ENCODE data around the gene MAPK8IP2. TPM values are rescaled to one million over a fixed set of nuclear protein-coding genes. Genes with fewer than 3 reads are reported as not detected.

The MAPK8IP2 gene
- total RNA-seq, 2 donors from 2014 or later = 0.08 to 0.21 TPM

- Mint-ChIP-seq H3K9me3 (no peaks in the 10 kb centered on the region), H3K4me3 (no peak overlapping the region), H3K27ac (peak overlapping the region; percentile 23 to 67)
Measured at GRCh38 chr22:50579752-50580151, 20.8 kb upstream of the MAPK8IP2 start.

GRCh38 chr22:50581031-50581949, 19.3 kb upstream of the MAPK8IP2 start:
- H3K27ac Mint-ChIP-seq = peak overlapping the region; percentile 78 to 88

More at GRCh38 chr22:50579752-50580151, 20.8 kb upstream of the MAPK8IP2 start:
- peaks cover 11 to 20% of the 10 kb centered on the region in 2 donors for H3K4me1 Mint-ChIP-seq (ENCODE audit: low read depth in 2 of 2)
- ATAC-seq = no peak
- no peaks in the 10 kb centered on the region for H3K27me3 Mint-ChIP-seq
- H3K36me3 Mint-ChIP-seq = no peaks in the 10 kb centered on the region
- no peak for DNase-seq (ENCODE audit: low spot score)

GRCh38 chr22:50581950-50582492, 18.6 kb upstream of the MAPK8IP2 start:
- Mint-ChIP-seq H3K36me3 (no peaks in the 10 kb centered on the region), H3K4me1 (ENCODE audit: low read depth in 2 of 2) (peaks cover 11 to 21% of the 10 kb centered on the region in 2 donors), H3K27ac (peak overlapping the region; percentile 78 to 88), H3K9me3 (no peaks in the 10 kb centered on the region), H3K4me3 (peak overlapping the region; percentile 83), H3K27me3 (no peaks in the 10 kb centered on the region)
- ATAC-seq = peak in 1 of 2 donors; percentile 0
- DNase-seq (ENCODE audit: low spot score) = peak; percentile 66

More at GRCh38 chr22:50581031-50581949, 19.3 kb upstream of the MAPK8IP2 start:
- no peaks in the 10 kb centered on the region for H3K27me3 Mint-ChIP-seq
- H3K9me3 Mint-ChIP-seq = no peaks in the 10 kb centered on the region
- H3K36me3 Mint-ChIP-seq = no peaks in the 10 kb centered on the region
- H3K4me1 Mint-ChIP-seq (ENCODE audit: low read depth in 2 of 2) = peaks cover 11 to 21% of the 10 kb centered on the region in 2 donors
- peak overlapping the region; percentile 83 for H3K4me3 Mint-ChIP-seq
- DNase-seq (ENCODE audit: low spot score) = peak; percentile 50
- ATAC-seq = no peak

GRCh38 chr22:50582493-50583293, 17.9 kb upstream of the MAPK8IP2 start, which contains the start of gene CHKB:
Gene CHKB, minus strand, starts transcription at chr22:50582849. Its CDS starts 68 bp downstream, at chr22:50582781.
- ATAC-seq (peak; percentile 96 to 97), DNase-seq (ENCODE audit: low spot score) (peak; percentile 100)
- Mint-ChIP-seq H3K9me3 (no peaks in the 10 kb centered on the region), H3K4me3 (peak within 1 kb of the TSS; percentile 83), H3K27me3 (no peaks in the 10 kb centered on the region), H3K27ac (peak within 1 kb of the TSS; percentile 78 to 88), H3K36me3 (no peaks in the 10 kb centered on the region), H3K4me1 (ENCODE audit: low read depth in 2 of 2) (peaks cover 11 to 17% of the 10 kb centered on the region in 2 donors)

GRCh38 chr22:50583294-50583861, 17.2 kb upstream of the MAPK8IP2 start:
- Mint-ChIP-seq H3K4me3 (peak overlapping the region; percentile 83), H3K27ac (peak overlapping the region; percentile 78 to 88), H3K36me3 (no peaks in the 10 kb centered on the region), H3K4me1 (ENCODE audit: low read depth in 2 of 2) (peaks cover 11 to 17% of the 10 kb centered on the region in 2 donors), H3K27me3 (no peaks in the 10 kb centered on the region), H3K9me3 (no peaks in the 10 kb centered on the region)
- peak in 1 of 2 donors; percentile 21 for ATAC-seq
- peak; percentile 55 for DNase-seq (ENCODE audit: low spot score)

- no peak for ATAC-seq
- H3K9me3 Mint-ChIP-seq = no peaks in the 10 kb centered on the region
Measured at GRCh38 chr22:50584106-50585096, 16.2 kb upstream of the MAPK8IP2 start.

GRCh38 chr22:50585238-50585637, 15.4 kb upstream of the MAPK8IP2 start:
- peaks cover 5 to 11% of the 10 kb centered on the region in 2 donors for H3K4me1 Mint-ChIP-seq (ENCODE audit: low read depth in 2 of 2)
- DNase-seq (ENCODE audit: low spot score) (peak; percentile 28), ATAC-seq (no peak)
- H3K27ac Mint-ChIP-seq = no peak overlapping the region
- H3K27me3 Mint-ChIP-seq = no peaks in the 10 kb centered on the region
- no peaks in the 10 kb centered on the region for H3K9me3 Mint-ChIP-seq
- H3K4me3 Mint-ChIP-seq = peak overlapping the region; percentile 20
- H3K36me3 Mint-ChIP-seq = no peaks in the 10 kb centered on the region

More at GRCh38 chr22:50584106-50585096, 16.2 kb upstream of the MAPK8IP2 start:
- DNase-seq (ENCODE audit: low spot score) = peak; percentile 31
- Mint-ChIP-seq H3K4me1 (ENCODE audit: low read depth in 2 of 2) (peaks cover 11 to 17% of the 10 kb centered on the region in 2 donors), H3K27me3 (no peaks in the 10 kb centered on the region), H3K27ac (no peak overlapping the region), H3K36me3 (no peaks in the 10 kb centered on the region), H3K4me3 (peak overlapping the region; percentile 83)

GRCh38 chr22:50585781-50586180, 14.8 kb upstream of the MAPK8IP2 start:
- peak; percentile 34 for DNase-seq (ENCODE audit: low spot score)
- Mint-ChIP-seq H3K27me3 (no peaks in the 10 kb centered on the region), H3K4me1 (ENCODE audit: low read depth in 2 of 2) (peaks cover 5 to 8% of the 10 kb centered on the region in 2 donors), H3K9me3 (no peaks in the 10 kb centered on the region), H3K27ac (no peak overlapping the region), H3K4me3 (no peak overlapping the region), H3K36me3 (no peaks in the 10 kb centered on the region)
- ATAC-seq = no peak

GRCh38 chr22:50586416-50586815, 14.2 kb upstream of the MAPK8IP2 start:
- Mint-ChIP-seq H3K9me3 (no peaks in the 10 kb centered on the region), H3K36me3 (no peaks in the 10 kb centered on the region), H3K4me3 (no peak overlapping the region), H3K27me3 (no peaks in the 10 kb centered on the region), H3K27ac (no peak overlapping the region), H3K4me1 (ENCODE audit: low read depth in 2 of 2) (peaks cover 5 to 8% of the 10 kb centered on the region in 2 donors)
- ATAC-seq (no peak), DNase-seq (ENCODE audit: low spot score) (no peak)

GRCh38 chr22:50587407-50587806, 13.2 kb upstream of the MAPK8IP2 start:
- Mint-ChIP-seq H3K27me3 (no peaks in the 10 kb centered on the region), H3K4me3 (no peak overlapping the region), H3K36me3 (no peaks in the 10 kb centered on the region), H3K4me1 (ENCODE audit: low read depth in 2 of 2) (peaks cover 5 to 8% of the 10 kb centered on the region in 2 donors), H3K9me3 (no peaks in the 10 kb centered on the region), H3K27ac (no peak overlapping the region)
- ATAC-seq = no peak
- DNase-seq (ENCODE audit: low spot score) = no peak

GRCh38 chr22:50595189-50595588, 5.4 kb upstream of the MAPK8IP2 start:
- no peak overlapping the region for H3K4me3 Mint-ChIP-seq
- peaks cover 0 to 11% of the 10 kb centered on the region in 2 donors for H3K27me3 Mint-ChIP-seq
- peak; percentile 45 for DNase-seq (ENCODE audit: low spot score)
- no peak overlapping the region for H3K27ac Mint-ChIP-seq
- H3K36me3 Mint-ChIP-seq = no peaks in the 10 kb centered on the region
- no peak for ATAC-seq
- H3K4me1 Mint-ChIP-seq (ENCODE audit: low read depth in 2 of 2) = no peaks in the 10 kb centered on the region
- no peaks in the 10 kb centered on the region for H3K9me3 Mint-ChIP-seq

GRCh38 chr22:50597097-50597496, 3.5 kb upstream of the MAPK8IP2 start:
- H3K36me3 Mint-ChIP-seq = no peaks in the 10 kb centered on the region
- DNase-seq (ENCODE audit: low spot score) = peak; percentile 15
- peaks cover 8 to 17% of the 10 kb centered on the region in 2 donors for H3K27me3 Mint-ChIP-seq
- H3K4me3 Mint-ChIP-seq = no peak overlapping the region
- H3K27ac Mint-ChIP-seq = no peak overlapping the region
- ATAC-seq = no peak
- H3K4me1 Mint-ChIP-seq (ENCODE audit: low read depth in 2 of 2) = peaks cover 5% of the 10 kb centered on the region in 2 donors
- H3K9me3 Mint-ChIP-seq = no peaks in the 10 kb centered on the region

All from natural killer cell treated with Interleukin-12 subunit alpha and Interleukin-12 subunit beta and Interleukin-15 and Interleukin-18, amount 100 ng/mL, for 72 hours (primary cell).